Esophagus squamous epithelium (tissue), 5 donors: ENCODE results near the gene CTNND2. TPM values are rescaled to one million over a fixed set of nuclear protein-coding genes. Genes with fewer than 3 reads are reported as not detected.

Source experiments
- DNase-seq: peaks from one replicate; lab custom pipeline; 2025; lab: John Stamatoyannopoulos, UW
- H3K27ac ChIP-seq, 4 donors: fragments of 200-600 bp; sonication (generic); one replicate each; pipeline ENCODE4 v1.5.1; 2016 to 2019; ENCODE audit warnings: mild to moderate bottlenecking in 1 of 4
- H3K27me3 ChIP-seq, 4 donors: fragments of 200-600 bp; sonication (generic); 1 replicate in 3 of 4; 2 replicates in 1 of 4; pipeline versions ENCODE4 v1.5.1 to v1.6.0; 2017 to 2021; ENCODE audit warnings: antibody characterized with exemption in 1 of 4
- H3K36me3 ChIP-seq, 3 donors: fragments of 200-600 bp; sonication (generic); one replicate each; pipeline ENCODE4 v1.5.1; 2016 to 2019
- H3K4me1 ChIP-seq, 3 donors: fragments of 200-600 bp; sonication (generic); one replicate each; pipeline ENCODE4 v1.5.1; 2017 to 2019
- H3K4me3 ChIP-seq, 4 donors: fragments of 200-600 bp; sonication (generic); 1 replicate in 3 of 4; 2 replicates in 1 of 4; pipeline ENCODE4 v1.5.1; 2016 to 2019; ENCODE audit warnings: mild to moderate bottlenecking in 2 of 4, moderate library complexity in 1 of 4
- H3K9me3 ChIP-seq, 3 donors: fragments of 200-600 bp; sonication (generic); one replicate each; pipeline ENCODE4 v1.5.1; 2016 to 2019
- POLR2A ChIP-seq, 4 donors: fragments of 450-650 bp; IDR thresholded peaks; one replicate each; pipeline ENCODE4 v1.6.1; 2017; ENCODE audit warnings: antibody characterized with exemption in 4 of 4, mild to moderate bottlenecking in 4 of 4, moderate library complexity in 3 of 4
- WGBS, 2 donors: methylation state at CpG; one replicate each; pipeline ENCODE4 v1.1.5; 2018; 5-methylcytosine and 5-hydroxymethylcytosine counted together
- intact Hi-C: fragments of 100-400 bp; cut with DNase I; formaldehyde crosslinking; loops from one replicate; pipeline ENCODE4 v1.15.0; 2022
- total RNA-seq, 4 donors: library from RNA; depleted of rRNA; stranded (reverse); fragments of >200 nt; gene quantifications; one replicate each; pipeline ENCODE4 v1.1.0, GENCODE V29; 2016
- TF ChIP-seq, protein P1 (sequence below), 6 experiments: fragments of 450-650 bp in 4 of 6; fragments of 200-600 bp in 2 of 6; sonication (generic) in 2 of 6; IDR thresholded peaks; one replicate each; pipeline ENCODE4 v1.5.1; 2016 to 2019; ENCODE audit warnings: antibody characterized with exemption in 6 of 6, mild to moderate bottlenecking in 4 of 6, moderate library complexity in 4 of 6
- donor health status: DM: yes; HTN: yes; CAD: no.

Gene CTNND2
- total RNA-seq, 4 donors from 2014 or later = 0.38 to 0.50 TPM; not detected in 2

DNA sequence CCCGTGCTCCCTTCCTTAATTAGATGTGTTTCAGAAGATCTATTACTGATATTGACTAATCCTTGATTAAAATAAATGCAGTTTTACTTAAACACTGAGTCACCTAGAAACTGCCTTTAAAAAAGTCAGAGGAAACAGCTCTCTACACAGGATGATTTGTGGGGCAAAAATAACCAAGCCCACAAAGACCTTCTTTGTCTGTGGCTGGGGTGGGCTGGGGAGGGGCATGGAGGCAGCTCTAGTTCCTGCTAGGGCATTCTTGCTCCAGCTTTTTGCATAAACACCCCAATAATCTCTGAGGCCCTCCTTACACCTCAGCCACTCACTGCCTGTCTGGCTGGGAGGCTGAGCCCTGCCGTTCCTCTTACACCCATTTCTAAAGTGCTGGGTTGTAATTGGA is 915.6 kb downstream of the CTNND2 start:
- H3K9me3 ChIP-seq = no peaks in the 10 kb centered on the region
- no peak for TF ChIP-seq POLR2A (IDR thresholded peaks at IDR 0.05)
- TF ChIP-seq, protein P1, sequence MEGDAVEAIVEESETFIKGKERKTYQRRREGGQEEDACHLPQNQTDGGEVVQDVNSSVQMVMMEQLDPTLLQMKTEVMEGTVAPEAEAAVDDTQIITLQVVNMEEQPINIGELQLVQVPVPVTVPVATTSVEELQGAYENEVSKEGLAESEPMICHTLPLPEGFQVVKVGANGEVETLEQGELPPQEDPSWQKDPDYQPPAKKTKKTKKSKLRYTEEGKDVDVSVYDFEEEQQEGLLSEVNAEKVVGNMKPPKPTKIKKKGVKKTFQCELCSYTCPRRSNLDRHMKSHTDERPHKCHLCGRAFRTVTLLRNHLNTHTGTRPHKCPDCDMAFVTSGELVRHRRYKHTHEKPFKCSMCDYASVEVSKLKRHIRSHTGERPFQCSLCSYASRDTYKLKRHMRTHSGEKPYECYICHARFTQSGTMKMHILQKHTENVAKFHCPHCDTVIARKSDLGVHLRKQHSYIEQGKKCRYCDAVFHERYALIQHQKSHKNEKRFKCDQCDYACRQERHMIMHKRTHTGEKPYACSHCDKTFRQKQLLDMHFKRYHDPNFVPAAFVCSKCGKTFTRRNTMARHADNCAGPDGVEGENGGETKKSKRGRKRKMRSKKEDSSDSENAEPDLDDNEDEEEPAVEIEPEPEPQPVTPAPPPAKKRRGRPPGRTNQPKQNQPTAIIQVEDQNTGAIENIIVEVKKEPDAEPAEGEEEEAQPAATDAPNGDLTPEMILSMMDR (IDR thresholded peaks at IDR 0.05) = no peak
- intact Hi-C loops = no loop called here
- H3K4me3 ChIP-seq = no peak overlapping the region
- no peaks in the 10 kb centered on the region for H3K36me3 ChIP-seq
- no peak for DNase-seq
- no peaks in the 10 kb centered on the region for H3K4me1 ChIP-seq
- H3K27ac ChIP-seq = no peak overlapping the region
- peaks cover 0 to 46% (median 0%) of the 10 kb centered on the region in 4 donors for H3K27me3 ChIP-seq
- 0 to 29% methylated on average over 1 to 2 of the region's 2 CpGs for WGBS, 2 donors

DNA sequence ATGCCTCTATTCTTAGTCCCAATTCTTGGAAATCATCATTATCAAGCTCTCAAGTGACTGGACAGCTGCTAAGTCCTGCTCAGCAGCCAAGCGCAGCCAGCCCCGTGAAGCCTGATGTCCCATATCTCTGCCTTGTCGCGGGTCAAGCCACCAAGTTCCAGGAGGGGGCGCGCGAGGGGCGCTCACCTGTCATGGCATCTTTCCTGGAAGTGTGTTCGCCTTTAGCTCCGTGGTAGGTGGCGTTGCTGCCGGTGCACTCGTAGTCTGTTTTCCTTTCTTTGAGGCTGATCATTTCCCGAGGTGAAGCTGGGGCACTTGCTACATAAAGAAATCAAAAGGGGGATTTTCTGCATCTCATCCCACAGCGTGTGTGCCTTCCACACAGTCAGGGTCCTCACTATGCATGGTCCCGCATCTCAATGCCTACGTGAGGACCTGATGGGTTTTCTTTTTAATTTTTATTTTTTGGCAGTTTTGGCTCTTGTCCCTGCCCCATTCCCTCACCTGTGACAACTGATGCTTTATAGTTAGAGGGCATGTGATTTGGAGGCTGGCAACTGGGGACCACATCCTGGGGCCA is 916.2 kb downstream of the CTNND2 start:
- Histone ChIP-seq H3K27me3 (peaks cover 0 to 44% (median 0%) of the 10 kb centered on the region in 4 donors), H3K9me3 (no peaks in the 10 kb centered on the region), H3K4me3 (no peak overlapping the region), H3K4me1 (no peaks in the 10 kb centered on the region), H3K36me3 (no peaks in the 10 kb centered on the region), H3K27ac (no peak overlapping the region)
- no peak for DNase-seq
- 21 to 33% methylated on average over 5 to 10 of the region's 17 CpGs for WGBS, 2 donors
- intact Hi-C loops = no loop called here
- TF ChIP-seq POLR2A (IDR thresholded peaks at IDR 0.05) = no peak
- TF ChIP-seq, protein P1 (IDR thresholded peaks at IDR 0.05) = peak in 5 of 6 experiments; percentile 29 to 76 (median 40)

DNA sequence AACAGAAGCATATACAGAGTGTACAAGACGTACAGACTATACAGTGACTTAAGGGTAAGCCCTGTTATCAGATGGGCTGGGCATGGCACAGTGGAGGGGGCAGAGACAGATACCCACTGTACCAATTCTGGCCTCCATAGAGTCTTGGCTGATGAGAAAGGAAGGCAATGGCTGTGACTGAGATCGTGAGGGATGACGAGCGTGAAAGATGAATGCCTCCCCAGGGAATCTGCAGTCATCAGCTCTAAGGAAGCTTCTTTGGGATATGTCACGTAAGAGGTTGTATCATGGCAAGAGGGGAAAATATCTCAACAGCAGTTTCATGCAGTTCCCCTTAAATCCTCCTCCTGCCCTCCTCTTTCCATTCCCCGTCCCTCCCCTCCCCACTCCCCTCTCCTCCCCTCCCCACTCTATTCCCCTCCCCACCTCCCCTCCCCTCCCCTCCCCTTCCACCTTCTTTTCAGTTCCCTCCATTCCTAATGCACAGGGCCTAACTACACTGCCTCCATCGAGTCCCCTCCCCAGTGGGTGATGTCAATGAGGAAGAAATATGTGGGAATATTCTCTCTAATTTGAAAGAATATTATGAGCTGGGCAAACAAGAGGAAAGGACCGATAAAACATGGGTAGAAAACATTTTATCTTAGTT is 916.8 kb downstream of the CTNND2 start:
- Histone ChIP-seq H3K27ac (no peak overlapping the region), H3K9me3 (no peaks in the 10 kb centered on the region), H3K4me3 (no peak overlapping the region), H3K27me3 (peaks cover 0 to 41% (median 0%) of the 10 kb centered on the region in 4 donors), H3K4me1 (no peaks in the 10 kb centered on the region), H3K36me3 (no peaks in the 10 kb centered on the region)
- no peak for TF ChIP-seq POLR2A (IDR thresholded peaks at IDR 0.05)
- TF ChIP-seq, protein P1 (IDR thresholded peaks at IDR 0.05) = no peak
- intact Hi-C loops = no loop called here
- WGBS, 2 donors = 48 to 55% methylated on average over 6 to 8 of the region's 8 CpGs
- no peak for DNase-seq

DNA sequence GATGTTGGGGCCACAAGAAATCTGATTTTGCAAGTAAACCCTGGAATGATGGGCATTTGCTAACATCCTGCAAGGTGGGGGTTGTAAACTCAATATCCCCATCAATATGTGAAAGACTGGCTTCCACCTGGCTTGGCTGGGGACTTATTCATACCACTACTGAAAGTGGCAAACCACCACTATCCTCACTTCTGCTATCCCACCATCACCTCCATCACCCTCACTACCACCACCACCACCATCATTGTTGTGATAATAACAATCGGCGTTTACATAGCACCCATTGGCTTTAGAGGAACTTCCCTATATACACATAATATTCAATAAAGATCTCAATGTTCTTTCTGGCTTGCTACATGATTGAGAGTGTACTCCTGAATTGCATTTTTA is 918.5 kb downstream of the CTNND2 start:
- no peak overlapping the region for H3K4me3 ChIP-seq
- intact Hi-C loops = no loop called here
- no peak for DNase-seq
- H3K27me3 ChIP-seq = peaks cover 0 to 33% (median 0%) of the 10 kb centered on the region in 4 donors
- H3K27ac ChIP-seq = no peak overlapping the region
- H3K36me3 ChIP-seq = no peaks in the 10 kb centered on the region
- TF ChIP-seq, protein P1 (IDR thresholded peaks at IDR 0.05) = no peak
- TF ChIP-seq POLR2A (IDR thresholded peaks at IDR 0.05) = no peak
- H3K9me3 ChIP-seq = no peaks in the 10 kb centered on the region
- 82 to 97% methylated on average over 2 of the region's 2 CpGs for WGBS, 2 donors
- no peaks in the 10 kb centered on the region for H3K4me1 ChIP-seq

DNA sequence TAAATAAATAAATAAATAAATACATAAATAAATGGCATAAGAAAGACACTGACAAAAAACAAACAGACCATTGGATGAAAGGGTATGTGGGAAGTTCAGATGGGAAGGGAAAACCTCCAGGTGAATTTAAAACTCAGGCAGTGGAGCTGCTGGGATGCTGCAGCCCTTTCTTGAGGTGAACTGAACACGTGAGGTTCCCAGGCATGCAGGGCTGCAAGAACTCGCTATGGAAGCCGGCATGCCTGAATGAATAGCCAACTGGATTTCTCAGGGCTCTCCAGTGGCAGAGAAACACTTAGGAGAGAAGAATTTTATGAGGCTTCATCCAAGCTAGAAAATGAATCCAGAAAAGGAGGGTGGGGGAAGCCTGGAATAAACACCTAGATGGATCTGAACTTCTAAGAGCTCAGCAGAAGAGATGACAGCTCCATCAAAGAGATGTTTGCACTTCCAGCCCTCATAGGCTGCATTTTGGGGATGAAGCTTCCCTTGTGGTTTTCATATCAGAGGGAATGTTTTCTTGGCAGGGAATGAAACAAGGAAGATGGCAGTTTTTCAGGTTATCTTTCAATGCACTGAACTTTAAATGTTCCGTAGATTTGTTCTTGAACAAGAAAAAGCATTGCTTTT is 919.0 kb downstream of the CTNND2 start:
- intact Hi-C loops = no loop called here
- WGBS, 2 donors = 81% methylated on average over 4 of the region's 4 CpGs
- no peak for DNase-seq
- TF ChIP-seq POLR2A (IDR thresholded peaks at IDR 0.05) = no peak
- TF ChIP-seq, protein P1 (IDR thresholded peaks at IDR 0.05) = no peak
- H3K4me3 ChIP-seq = no peak overlapping the region
- H3K27ac ChIP-seq = no peak overlapping the region
- no peaks in the 10 kb centered on the region for H3K4me1 ChIP-seq
- peaks cover 0 to 33% (median 0%) of the 10 kb centered on the region in 4 donors for H3K27me3 ChIP-seq
- H3K9me3 ChIP-seq = no peaks in the 10 kb centered on the region
- H3K36me3 ChIP-seq = no peaks in the 10 kb centered on the region
